ENCODE results near the gene MLLT6. TPM values are rescaled to one million over a fixed set of nuclear protein-coding genes. Genes with fewer than 3 reads are reported as not detected.

MLLT6 gene
- total and polyA plus RNA-seq, 9 donors = 52.3 to 278 (median 170) TPM

GRCh38 chr17:38702166-38702915 is 2.7 kb upstream of the MLLT6 start:
- Histone ChIP-seq H3K4me1 (ENCODE audit: insufficient read depth) (peaks cover 13% of the 10 kb centered on the region), H3K9me3 (no peaks in the 10 kb centered on the region), H3K27me3 (no peaks in the 10 kb centered on the region), H3K36me3 (no peaks in the 10 kb centered on the region), H3K4me3 (peak overlapping the region; percentile 86), H3K27ac (peak overlapping the region; percentile 49 to 93)
- intact Hi-C loops (cut with DNase I) = loop anchor here in 1 of 4 donors (5.0 kb wide), 1 partner anchor 50 kb away; the partner anchor contains the start of gene PSMB3
- TF ChIP-seq EP300 (IDR thresholded peaks at IDR 0.05) = no peak
- TF ChIP-seq POLR2A (IDR thresholded peaks at IDR 0.05) = peak; percentile 93
- TF ChIP-seq, protein P1, sequence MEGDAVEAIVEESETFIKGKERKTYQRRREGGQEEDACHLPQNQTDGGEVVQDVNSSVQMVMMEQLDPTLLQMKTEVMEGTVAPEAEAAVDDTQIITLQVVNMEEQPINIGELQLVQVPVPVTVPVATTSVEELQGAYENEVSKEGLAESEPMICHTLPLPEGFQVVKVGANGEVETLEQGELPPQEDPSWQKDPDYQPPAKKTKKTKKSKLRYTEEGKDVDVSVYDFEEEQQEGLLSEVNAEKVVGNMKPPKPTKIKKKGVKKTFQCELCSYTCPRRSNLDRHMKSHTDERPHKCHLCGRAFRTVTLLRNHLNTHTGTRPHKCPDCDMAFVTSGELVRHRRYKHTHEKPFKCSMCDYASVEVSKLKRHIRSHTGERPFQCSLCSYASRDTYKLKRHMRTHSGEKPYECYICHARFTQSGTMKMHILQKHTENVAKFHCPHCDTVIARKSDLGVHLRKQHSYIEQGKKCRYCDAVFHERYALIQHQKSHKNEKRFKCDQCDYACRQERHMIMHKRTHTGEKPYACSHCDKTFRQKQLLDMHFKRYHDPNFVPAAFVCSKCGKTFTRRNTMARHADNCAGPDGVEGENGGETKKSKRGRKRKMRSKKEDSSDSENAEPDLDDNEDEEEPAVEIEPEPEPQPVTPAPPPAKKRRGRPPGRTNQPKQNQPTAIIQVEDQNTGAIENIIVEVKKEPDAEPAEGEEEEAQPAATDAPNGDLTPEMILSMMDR (IDR thresholded peaks at IDR 0.05) = peak in 1 of 3 donors; percentile 18
- DNase-seq = peak; percentile 87 to 91 (median 88)
- 0% methylated on average over 60 to 81 of the region's 81 CpGs for WGBS, 3 donors

- peak overlapping the region; percentile 49 to 93 for H3K27ac ChIP-seq
- peak overlapping the region; percentile 86 for H3K4me3 ChIP-seq
- H3K4me1 ChIP-seq (ENCODE audit: insufficient read depth) = peaks cover 13% of the 10 kb centered on the region
- H3K9me3 ChIP-seq = no peaks in the 10 kb centered on the region
- intact Hi-C loops (cut with DNase I) = loop anchor here in 1 of 4 donors (5.0 kb wide), 1 partner anchor 49 kb away; the partner anchor contains the start of gene PSMB3
- H3K27me3 ChIP-seq = no peaks in the 10 kb centered on the region
- 1 to 2% (median 1%) methylated on average over 55 of the region's 55 CpGs for WGBS, 3 donors
- TF ChIP-seq EP300 (IDR thresholded peaks at IDR 0.05) = no peak
- no peak for DNase-seq
- H3K36me3 ChIP-seq = no peaks in the 10 kb centered on the region
Measured at GRCh38 chr17:38702916-38703741, 1.9 kb upstream of the MLLT6 start.

DNA sequence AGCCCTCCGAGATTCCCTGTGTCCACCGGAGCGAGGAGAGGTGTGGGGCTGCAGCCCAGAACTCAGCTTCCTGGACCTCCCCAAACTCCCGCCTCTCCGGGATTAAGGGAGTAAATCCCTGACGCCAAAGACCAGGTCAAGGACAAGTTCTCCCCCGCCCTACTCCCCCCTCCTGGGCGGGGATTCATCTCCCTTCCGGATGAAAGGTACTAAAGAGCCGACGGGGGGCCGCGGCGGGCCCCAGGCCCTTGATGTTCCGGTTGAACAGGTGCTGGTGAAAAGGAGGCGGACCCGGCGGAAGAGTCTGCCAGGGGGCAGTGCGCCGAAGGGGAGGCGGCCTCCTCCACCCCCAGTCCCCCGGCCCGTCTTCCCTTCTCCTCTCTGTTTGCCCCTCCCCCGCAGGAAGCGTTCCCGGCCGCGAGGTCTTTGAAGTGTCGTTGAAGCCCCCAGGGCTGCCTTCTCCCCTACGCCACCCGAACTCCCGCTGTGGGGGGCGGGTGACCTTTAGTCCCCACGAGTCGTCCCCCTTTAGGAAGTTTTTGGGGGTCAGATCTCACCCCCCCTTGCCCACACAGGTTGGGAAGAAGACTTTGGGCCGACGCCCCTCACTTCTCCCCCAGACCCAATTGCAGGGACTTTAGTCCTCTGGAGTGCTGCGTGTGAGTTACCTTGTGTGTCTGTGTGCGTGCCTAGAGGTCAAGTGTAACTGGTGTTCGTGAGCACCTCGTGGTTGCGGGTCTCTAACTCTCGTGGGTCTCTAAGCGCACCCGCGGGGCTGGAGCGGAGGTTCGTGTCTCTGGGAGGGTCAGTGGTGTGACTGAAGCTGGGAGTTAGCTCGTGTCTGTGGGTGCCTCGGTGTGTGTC is 1.1 kb upstream of the MLLT6 start:
- peak; percentile 94 to 96 (median 94) for DNase-seq
- H3K27ac ChIP-seq = peak overlapping the region; percentile 90 to 93
- peaks cover 13% of the 10 kb centered on the region for H3K4me1 ChIP-seq (ENCODE audit: insufficient read depth)
- intact Hi-C loops (cut with DNase I) = loop anchor here in 1 of 4 donors (5.0 kb wide), 1 partner anchor 48 kb away; the partner anchor contains the start of gene PSMB3
- H3K27me3 ChIP-seq = no peaks in the 10 kb centered on the region
- H3K4me3 ChIP-seq = peak overlapping the region; percentile 86
- TF ChIP-seq POLR2A (IDR thresholded peaks at IDR 0.05) = peak; percentile 64
- no peak for TF ChIP-seq EP300 (IDR thresholded peaks at IDR 0.05)
- 0 to 1% (median 1%) methylated on average over 48 to 50 of the region's 50 CpGs for WGBS, 3 donors
- no peaks in the 10 kb centered on the region for H3K36me3 ChIP-seq
- no peaks in the 10 kb centered on the region for H3K9me3 ChIP-seq

DNA sequence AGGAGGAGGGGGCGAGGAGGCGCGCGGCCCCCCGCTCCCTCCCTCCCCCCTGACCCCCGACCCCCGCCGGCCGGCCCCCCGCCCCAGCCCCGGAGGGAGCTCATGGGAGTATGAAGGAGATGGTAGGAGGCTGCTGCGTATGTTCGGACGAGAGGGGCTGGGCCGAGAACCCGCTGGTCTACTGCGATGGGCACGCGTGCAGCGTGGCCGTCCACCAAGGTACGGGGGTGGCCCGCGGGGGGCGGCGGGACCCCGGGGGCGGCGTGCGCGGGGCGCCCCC is 390 bp downstream of the MLLT6 start:
- no peaks in the 10 kb centered on the region for H3K9me3 ChIP-seq
- H3K27ac ChIP-seq = peak overlapping the region; percentile 92 to 93
- H3K4me1 ChIP-seq (ENCODE audit: insufficient read depth) = peaks cover 10% of the 10 kb centered on the region
- intact Hi-C loops (cut with DNase I) = no loop called here
- 0 to 3% (median 0%) methylated on average over 19 to 31 of the region's 32 CpGs for WGBS, 3 donors
- peak overlapping the region; percentile 86 for H3K4me3 ChIP-seq
- peak in 2 of 5 donors; percentile 55 to 70 for DNase-seq
- H3K27me3 ChIP-seq = no peaks in the 10 kb centered on the region
- H3K36me3 ChIP-seq = no peaks in the 10 kb centered on the region
- TF ChIP-seq, protein P1 (IDR thresholded peaks at IDR 0.05) = no peak
- no peak for TF ChIP-seq POLR2A (IDR thresholded peaks at IDR 0.05)
- TF ChIP-seq EP300 (IDR thresholded peaks at IDR 0.05) = no peak

Measured in ovary (tissue), 9 donors.